IMR-90 (cell line): ENCODE data around the gene INSYN2A. TPM values are rescaled to one million over a fixed set of nuclear protein-coding genes. Genes with fewer than 3 reads are reported as not detected.

Source experiments
- ATAC-seq: fragments of 200-7000 bp; cut with Tn5 transposase; 2 replicates; pipeline ENCODE4 v1.9.1; 2020; ENCODE audit warnings: low read depth, mild to moderate bottlenecking, moderate library complexity
- BruUV-seq: library from RNA; stranded (reverse); fragments of 400-500 nt; replicated peaks from 2 replicates; lab custom pipeline; 2021; lab: Mats Ljungman, UMichigan
- CTCF ChIA-PET: fragments of 300-600 bp; formaldehyde crosslinking; extraction: SDS; loops from one replicate; lab custom pipeline; 2021; ENCODE audit warnings: antibody characterized with exemption; lab: Yijun Ruan, JAX
- POLR2A ChIA-PET: fragments of 300-600 bp; sonication (Branson Sonifier 250); formaldehyde crosslinking; loops from one replicate; lab custom pipeline; 2022; ENCODE audit warnings: antibody characterized with exemption; ENCODE audit not compliant: unreplicated experiment; lab: Charles Lee
- DNase-seq: peaks from one replicate; pipeline ENCODE4 v3.0.0; 2013
- H2AFZ ChIP-seq: replicated peaks from 2 replicates; pipeline ENCODE3; 2013; ENCODE audit warnings: low read length, mild to moderate bottlenecking; ENCODE audit not compliant: poor library complexity
- H2AK5ac ChIP-seq: 2 replicates; pipeline ENCODE4 v1.6.1; 2013; ENCODE audit warnings: low read depth, low read length, inconsistent platforms
- H2AK9ac ChIP-seq: replicated peaks from 2 replicates; pipeline ENCODE3; 2013; ENCODE audit warnings: mild to moderate bottlenecking, low read depth, low read length, moderate library complexity; ENCODE audit not compliant: poor library complexity
- H2BK120ac ChIP-seq: 2 replicates; pipeline ENCODE4 v1.6.1; 2013; ENCODE audit warnings: low read depth, low read length, inconsistent platforms
- H2BK15ac ChIP-seq: 3 replicates; pipeline ENCODE4 v1.6.1; 2013; ENCODE audit warnings: low read depth, low read length, inconsistent platforms
- H2BK20ac ChIP-seq: 2 replicates; pipeline ENCODE4 v1.6.1; 2013; ENCODE audit warnings: low read depth, mild to moderate bottlenecking, inconsistent platforms, low read length, moderate library complexity
- H2BK5ac ChIP-seq: 2 replicates; pipeline ENCODE4 v1.6.1; 2013; ENCODE audit warnings: mild to moderate bottlenecking, low read depth, low read length, inconsistent platforms; ENCODE audit not compliant: poor library complexity, severe bottlenecking
- H3K14ac ChIP-seq: replicated peaks from 2 replicates; pipeline ENCODE4 v1.6.1; 2013; ENCODE audit warnings: low read depth, low read length, inconsistent platforms
- H3K18ac ChIP-seq: 2 replicates; pipeline ENCODE4 v1.6.1; 2013; ENCODE audit warnings: low read depth, low read length, control low read depth
- H3K23ac ChIP-seq: 2 replicates; pipeline ENCODE4 v1.6.1; 2013; ENCODE audit warnings: low read depth, low read length, inconsistent platforms
- H3K27ac ChIP-seq: 2 replicates; pipeline ENCODE4 v1.5.1; 2013; ENCODE audit warnings: mild to moderate bottlenecking, control low read depth, low read length; ENCODE audit not compliant: insufficient read depth
- H3K27me3 ChIP-seq: 2 replicates; pipeline ENCODE4 v1.6.1; 2013; ENCODE audit warnings: low read length; ENCODE audit not compliant: control insufficient read depth, insufficient read depth
- H3K36me3 ChIP-seq: 2 replicates; pipeline ENCODE4 v1.6.1; 2013; ENCODE audit warnings: low read length, mixed read lengths; ENCODE audit not compliant: control insufficient read depth, insufficient read depth
- H3K4ac ChIP-seq: 2 replicates; pipeline ENCODE4 v1.6.1; 2013; ENCODE audit warnings: low read depth, low read length, inconsistent platforms
- H3K4me1 ChIP-seq: 2 replicates; pipeline ENCODE4 v1.6.1; 2013; ENCODE audit warnings: low read length, mixed read lengths; ENCODE audit not compliant: control insufficient read depth, insufficient read depth
- H3K4me2 ChIP-seq: 2 replicates; pipeline ENCODE4 v1.6.1; 2013; ENCODE audit warnings: low read depth, mild to moderate bottlenecking, control low read depth, low read length, moderate library complexity
- H3K4me3 ChIP-seq: 2 replicates; pipeline ENCODE4 v1.5.1; 2013; ENCODE audit warnings: low read depth, mild to moderate bottlenecking, control low read depth, low read length, moderate library complexity; ENCODE audit not compliant: insufficient read depth
- H3K56ac ChIP-seq: 2 replicates; pipeline ENCODE4 v1.6.1; 2013; ENCODE audit warnings: low read length, inconsistent platforms; ENCODE audit not compliant: insufficient read depth; ENCODE audit errors: extremely low read depth
- H3K79me1 ChIP-seq, 2 experiments: 2 replicates each; pipeline ENCODE4 v1.6.1; 2013; ENCODE audit warnings: low read length in 2 of 2, inconsistent platforms in 1 of 2, low read depth in 1 of 2
- H3K9ac ChIP-seq: 2 replicates; pipeline ENCODE4 v1.6.1; 2013; ENCODE audit warnings: low read depth, low read length, control low read depth
- H3K9me1 ChIP-seq: 2 replicates; pipeline ENCODE4 v1.6.1; 2013; ENCODE audit warnings: low read length, inconsistent platforms; ENCODE audit not compliant: insufficient read depth
- H3K9me3 ChIP-seq: 2 replicates; pipeline ENCODE4 v1.6.1; 2013; ENCODE audit warnings: low read length; ENCODE audit not compliant: control insufficient read depth, insufficient read depth
- H4K20me1 ChIP-seq: 2 replicates; pipeline ENCODE4 v1.6.1; 2013; ENCODE audit warnings: low read length, inconsistent platforms; ENCODE audit not compliant: insufficient read depth
- H4K5ac ChIP-seq: 2 replicates; pipeline ENCODE4 v1.6.1; 2013; ENCODE audit warnings: mild to moderate bottlenecking, low read depth, low read length, control low read depth
- H4K8ac ChIP-seq, 2 experiments: 2 replicates each; pipeline ENCODE4 v1.6.1; 2013; ENCODE audit warnings: low read depth in 2 of 2, low read length in 2 of 2, control low read depth in 1 of 2, inconsistent platforms in 1 of 2
- H4K91ac ChIP-seq: 2 replicates; pipeline ENCODE4 v1.6.1; 2013; ENCODE audit warnings: low read depth, low read length, inconsistent platforms; ENCODE audit not compliant: insufficient read depth
- BHLHE40 ChIP-seq: fragments of 150-350 bp; IDR thresholded peaks from 2 replicates; pipeline ENCODE4 v1.6.1; 2016; ENCODE audit warnings: mild to moderate bottlenecking, low read depth, low read length
- CEBPB ChIP-seq: IDR thresholded peaks from 2 replicates; pipeline ENCODE4 v1.6.1; 2012; ENCODE audit warnings: low read depth, low read length, improper control_type of control experiment
- CHD1 ChIP-seq: IDR thresholded peaks from 2 replicates; pipeline ENCODE4 v1.6.1; 2012; ENCODE audit warnings: low read depth, low read length, improper control_type of control experiment
- NFE2L2 ChIP-seq: fragments of 150-350 bp; IDR thresholded peaks from 2 replicates; pipeline ENCODE4 v1.6.1; 2016; ENCODE audit warnings: low read depth, mild to moderate bottlenecking, low read length
- POLR2A ChIP-seq: IDR thresholded peaks from 2 replicates; pipeline ENCODE4 v1.6.1; 2012; ENCODE audit warnings: mild to moderate bottlenecking, low read depth, low read length
- USF2 ChIP-seq: fragments of 150-350 bp; IDR thresholded peaks from 2 replicates; pipeline ENCODE4 v1.6.1; 2017; ENCODE audit warnings: mild to moderate bottlenecking, antibody characterized with exemption, low read length, low read depth
- WGBS, 2 experiments: methylation state at CpG; one replicate each; pipeline versions ENCODE4 v1.1.5 to v1.1.7; 2013; ENCODE audit warnings: missing lambda C conversion rate in 2 of 2; ENCODE audit not compliant: insufficient read length in 1 of 2; ENCODE audit errors: extremely low coverage in 2 of 2; 5-methylcytosine and 5-hydroxymethylcytosine counted together
- dilution Hi-C: fragments of 300-500 bp; cut with HindIII; formaldehyde crosslinking; loops from one replicate; pipeline ENCODE4 v1.14.3; 2018; ENCODE audit warnings: low sequenced_read_pairs; ENCODE audit not compliant: unreplicated experiment
- in situ Hi-C: fragments of 300-500 bp; cut with MboI; formaldehyde crosslinking; loops from 3 replicates; pipeline ENCODE4 v1.14.3; 2019; ENCODE audit warnings: low sequenced_read_pairs, inconsistent platforms, mixed read lengths
- intact Hi-C: fragments of 100-400 bp; cut with micrococcal nuclease; formaldehyde crosslinking; loops from 2 replicates; pipeline ENCODE4 v1.10.0; 2022
- polyA plus RNA-seq, 3 experiments: library from polyadenylated mRNA; depleted of rRNA; stranded (reverse); fragments of >200 nt; gene quantifications; 2 replicates each; pipeline ENCODE4 v1.2.3, GENCODE V29; 2012; ENCODE audit warnings: low replicate concordance in 1 of 3
- total RNA-seq: library from RNA; depleted of rRNA; stranded (reverse); fragments of >200 nt; gene quantifications from 2 replicates; pipeline ENCODE4 v1.2.3, GENCODE V29; 2012

INSYN2A gene
- total and polyA plus RNA-seq, 2 of the 4 experiments (the other 2 are of a cell fraction) = 0.10 to 0.18 TPM

- no peak overlapping the region for H2AK5ac ChIP-seq
- no peak overlapping the region for H2BK15ac ChIP-seq
- H2BK5ac ChIP-seq = no peak overlapping the region
- peaks cover 24% of the 10 kb centered on the region; the same call in 1 of the 2 replicates for H4K20me1 ChIP-seq
- H4K91ac ChIP-seq = no peak overlapping the region
- in situ Hi-C loops (no loop called here), intact Hi-C loops (no loop called here), dilution Hi-C loops (no loop called here)
- H3K14ac ChIP-seq = no peak overlapping the region
- H3K18ac ChIP-seq = no peak overlapping the region
- H2AFZ ChIP-seq = no peak overlapping the region
- H3K27me3 ChIP-seq = no peaks in the 10 kb centered on the region
- H3K4me2 ChIP-seq = no peak overlapping the region
- ChIA-PET CTCF (interaction anchor here (0.5 kb wide), 1 partner anchor 65 kb away, joined by 4 read pairs; no protein-coding TSS in a partner anchor), POLR2A (no interaction called here)
- H3K79me1 ChIP-seq = peaks cover 24 to 33% of the 10 kb centered on the region in 2 experiments
- no peak overlapping the region for H3K56ac ChIP-seq
- ATAC-seq = no peak
- H3K9me3 ChIP-seq = no peaks in the 10 kb centered on the region
- H2BK20ac ChIP-seq = no peak overlapping the region
- H3K9ac ChIP-seq = no peak overlapping the region
- no peak overlapping the region for H3K23ac ChIP-seq
- no peak for TF ChIP-seq POLR2A
- no peak for TF ChIP-seq CHD1
- TF ChIP-seq NFE2L2 = no peak
- no peak for TF ChIP-seq BHLHE40
- TF ChIP-seq USF2 = no peak
- no peak for TF ChIP-seq CEBPB
- DNase-seq = no peak
- peaks cover 7% of the 10 kb centered on the region; the same call in 1 of the 2 replicates for H3K9me1 ChIP-seq
- H2BK120ac ChIP-seq = no peak overlapping the region
- peaks cover 4% of the 10 kb centered on the region; the same call in 1 of the 2 replicates for H3K4me1 ChIP-seq
- no peak overlapping the region for H3K4me3 ChIP-seq
- H3K4ac ChIP-seq = no peak overlapping the region
- no TSS peak for BruUV-seq
- H4K5ac ChIP-seq = no peak overlapping the region
- H4K8ac ChIP-seq = no peak overlapping the region
- no peak overlapping the region for H2AK9ac ChIP-seq
- 100% methylated on average over 2 of the region's 5 CpGs; no CpG with 5 or more reads in 1 of the 2 experiments for WGBS, 2 experiments
- no peak overlapping the region for H3K27ac ChIP-seq
- no peaks in the 10 kb centered on the region for H3K36me3 ChIP-seq
Observed at GRCh38 chr10:127161482-127161881, 34.9 kb downstream of the INSYN2A start.
